SK-N-SH treated with all-trans-retinoic acid at 6 μM for 48 hours (cell line): ENCODE data around the gene COA8.

Source experiments
- ARNTL ChIP-seq: fragments of 450-650 bp; formaldehyde crosslinking; IDR thresholded peaks from 2 replicates; pipeline ENCODE4 v1.5.0; 2020; ENCODE audit warnings: low read depth, mild to moderate bottlenecking, moderate library complexity, borderline replicate concordance
- CREB5 ChIP-seq: fragments of 250-450 bp; sonication (Bioruptor Pico); IDR thresholded peaks from 2 replicates; pipeline ENCODE4 v1.5.1; 2020; ENCODE audit warnings: low read depth, mild to moderate bottlenecking, moderate library complexity
- CSRNP3 ChIP-seq: fragments of 250-450 bp; sonication (Bioruptor Pico); IDR thresholded peaks from 2 replicates; pipeline ENCODE4 v1.5.1; 2021; ENCODE audit warnings: mild to moderate bottlenecking, moderate library complexity
- GLIS3 ChIP-seq: fragments of 250-450 bp; sonication (Bioruptor Pico); IDR thresholded peaks from 2 replicates; pipeline ENCODE4 v1.5.0; 2020; ENCODE audit warnings: mild to moderate bottlenecking, moderate library complexity
- OSR1 ChIP-seq: fragments of 250-450 bp; sonication (Bioruptor Pico); IDR thresholded peaks from 2 replicates; pipeline ENCODE4 v1.8.0; 2022; ENCODE audit warnings: moderate library complexity, mild to moderate bottlenecking, inconsistent platforms
- PATZ1 ChIP-seq: fragments of 250-450 bp; sonication (Bioruptor Pico); IDR thresholded peaks from 2 replicates; pipeline ENCODE4 v1.8.0; 2020; ENCODE audit warnings: mild to moderate bottlenecking, moderate library complexity, borderline replicate concordance
- RARB ChIP-seq: fragments of 250-450 bp; sonication (Bioruptor Pico); IDR thresholded peaks from 2 replicates; pipeline ENCODE4 v1.8.0; 2021; ENCODE audit warnings: mild to moderate bottlenecking, moderate library complexity
- SNAI2 ChIP-seq: fragments of 250-450 bp; sonication (Bioruptor Pico); IDR thresholded peaks from 2 replicates; pipeline ENCODE4 v1.5.0; 2020; ENCODE audit warnings: mild to moderate bottlenecking, moderate library complexity
- TOX ChIP-seq: fragments of 250-450 bp; sonication (Bioruptor Pico); IDR thresholded peaks from 2 replicates; pipeline ENCODE4 v1.8.0; 2021; ENCODE audit warnings: mild to moderate bottlenecking, moderate library complexity, borderline replicate concordance
- TSHZ2 ChIP-seq: fragments of 250-450 bp; sonication (Bioruptor Pico); IDR thresholded peaks from 2 replicates; pipeline ENCODE4 v1.5.0; 2020; ENCODE audit warnings: mild to moderate bottlenecking, moderate library complexity
- ZFP3 ChIP-seq: fragments of 250-450 bp; sonication (Bioruptor Pico); IDR thresholded peaks from 2 replicates; pipeline ENCODE4 v1.5.0; 2020; ENCODE audit warnings: mild to moderate bottlenecking, moderate library complexity
- ZFP30 ChIP-seq: fragments of 450-650 bp; formaldehyde crosslinking; IDR thresholded peaks from 2 replicates; pipeline ENCODE4 v1.5.0; 2022; ENCODE audit warnings: mild to moderate bottlenecking, moderate library complexity
- ZNF70 ChIP-seq: fragments of 450-650 bp; formaldehyde crosslinking; IDR thresholded peaks from 2 replicates; pipeline ENCODE4 v1.5.0; 2020; ENCODE audit warnings: mild to moderate bottlenecking, moderate library complexity

GRCh38 chr14:103569408-103569807 lies 6.6 kb downstream of the COA8 start:
- TF ChIP-seq TOX (CRISPR knock-in tag), result no peak
- TF ChIP-seq SNAI2 (CRISPR knock-in tag), result no peak
- TF ChIP-seq OSR1, result no peak
- no peak for TF ChIP-seq ZFP30
- TF ChIP-seq RARB (CRISPR knock-in tag), result no peak
- TF ChIP-seq GLIS3, result no peak
- no peak for TF ChIP-seq ZNF70
- no peak for TF ChIP-seq TSHZ2
- no peak for TF ChIP-seq PATZ1
- TF ChIP-seq ZFP3 (CRISPR knock-in tag), result no peak
- TF ChIP-seq CREB5 (CRISPR knock-in tag), result no peak
- no peak for TF ChIP-seq ARNTL
- no peak for TF ChIP-seq CSRNP3 (CRISPR knock-in tag)
